Esophagus squamous epithelium (tissue), 4 donors: ENCODE measurements around the gene CD96.

ENCODE experiments used
- CTCF ChIP-seq, 6 experiments: fragments of 450-650 bp in 4 of 6; fragments of 200-600 bp in 2 of 6; sonication (generic) in 2 of 6; IDR thresholded peaks; one replicate each; pipeline ENCODE4 v1.5.1; 2016 to 2019; ENCODE audit warnings: antibody characterized with exemption in 6 of 6, mild to moderate bottlenecking in 4 of 6, moderate library complexity in 4 of 6
- POLR2A ChIP-seq, 4 donors: fragments of 450-650 bp; IDR thresholded peaks; one replicate each; pipeline ENCODE4 v1.6.1; 2017; ENCODE audit warnings: antibody characterized with exemption in 4 of 4, mild to moderate bottlenecking in 4 of 4, moderate library complexity in 3 of 4

GRCh38 chr3:111598552-111598951, 56.6 kb downstream of the CD96 start:
- TF ChIP-seq CTCF (IDR thresholded peaks at IDR 0.05) (no peak), POLR2A (IDR thresholded peaks at IDR 0.05) (no peak)
